HepG2 (cell line): ENCODE measurements around the gene C10orf143. TPM values are rescaled to one million over a fixed set of nuclear protein-coding genes. Genes with fewer than 3 reads are reported as not detected.

Experiments
- ARNT ChIP-seq: fragments of 450-650 bp; IDR thresholded peaks from 2 replicates; pipeline ENCODE4 v1.6.1; 2017
- CBX5 ChIP-seq: sonication (generic); formaldehyde crosslinking; IDR thresholded peaks from 2 replicates; pipeline ENCODE4 v1.4.0; 2020; ENCODE audit warnings: missing genetic modification reagents, borderline replicate concordance
- ELK4 ChIP-seq: sonication (generic); formaldehyde crosslinking; IDR thresholded peaks from 2 replicates; pipeline ENCODE4 v1.9.0; 2021; ENCODE audit warnings: missing genetic modification reagents, borderline replicate concordance
- HMGXB3 ChIP-seq: sonication (generic); formaldehyde crosslinking; IDR thresholded peaks from 2 replicates; pipeline ENCODE4 v1.4.0; 2020; ENCODE audit warnings: missing genetic modification reagents, borderline replicate concordance
- MXI1 ChIP-seq: IDR thresholded peaks from 3 replicates; pipeline ENCODE4 v1.6.1; 2012; ENCODE audit warnings: low read depth, low read length, inconsistent platforms, borderline replicate concordance
- NRL ChIP-seq: sonication (generic); formaldehyde crosslinking; IDR thresholded peaks from 2 replicates; pipeline ENCODE4 v1.5.0; 2020; ENCODE audit warnings: missing genetic modification reagents, mild to moderate bottlenecking, moderate library complexity, borderline replicate concordance
- ONECUT2 ChIP-seq: sonication (generic); formaldehyde crosslinking; IDR thresholded peaks from 2 replicates; pipeline ENCODE4 v1.4.0; 2020; ENCODE audit warnings: missing genetic modification reagents
- PHF5A ChIP-seq: IDR thresholded peaks from one replicate; pipeline ENCODE4 v1.6.1; 2018; ENCODE audit warnings: low read depth, missing genetic modification reagents; ENCODE audit not compliant: unreplicated experiment
- RFX1 ChIP-seq: fragments of 450-650 bp; IDR thresholded peaks from 2 replicates; pipeline ENCODE4 v1.6.1; 2017
- SMAD3 ChIP-seq: sonication (generic); formaldehyde crosslinking; IDR thresholded peaks from 2 replicates; pipeline ENCODE4 v1.4.0; 2020; ENCODE audit warnings: missing genetic modification reagents
- STAG1 ChIP-seq: sonication (generic); formaldehyde crosslinking; IDR thresholded peaks from 2 replicates; pipeline ENCODE4 v1.4.0; 2020; ENCODE audit warnings: missing genetic modification reagents
- ZNF570 ChIP-seq: sonication (generic); formaldehyde crosslinking; IDR thresholded peaks from 2 replicates; pipeline ENCODE4 v1.4.0; 2020; ENCODE audit warnings: mild to moderate bottlenecking, missing genetic modification reagents, borderline replicate concordance
- ZNF678 ChIP-seq: sonication (generic); formaldehyde crosslinking; IDR thresholded peaks from 2 replicates; pipeline ENCODE4 v1.4.0; 2020; ENCODE audit warnings: mild to moderate bottlenecking, missing genetic modification reagents
- ZNF775 ChIP-seq: sonication (generic); formaldehyde crosslinking; IDR thresholded peaks from 2 replicates; pipeline ENCODE4 v1.4.0; 2020; ENCODE audit warnings: missing genetic modification reagents, mild to moderate bottlenecking, moderate library complexity, borderline replicate concordance
- ZNF776 ChIP-seq: sonication (generic); formaldehyde crosslinking; IDR thresholded peaks from 2 replicates; pipeline ENCODE4 v1.4.0; 2020; ENCODE audit warnings: mild to moderate bottlenecking, missing genetic modification reagents
- ZNF841 ChIP-seq: sonication (generic); formaldehyde crosslinking; IDR thresholded peaks from 2 replicates; pipeline ENCODE4 v1.8.1; 2023; ENCODE audit warnings: missing genetic modification reagents, borderline replicate concordance
- ZNF879 ChIP-seq: sonication (generic); formaldehyde crosslinking; IDR thresholded peaks from 2 replicates; pipeline ENCODE4 v1.8.1; 2023; ENCODE audit warnings: missing genetic modification reagents
- ZSCAN5A ChIP-seq: sonication (generic); formaldehyde crosslinking; IDR thresholded peaks from 2 replicates; pipeline ENCODE4 v1.8.0; 2022; ENCODE audit warnings: mild to moderate bottlenecking, missing genetic modification reagents, borderline replicate concordance
- polyA plus RNA-seq, 8 experiments: library from polyadenylated mRNA; depleted of rRNA in 3 of 8; stranded (reverse) in 7 of 8; unstranded in 1 of 8; fragments of >200 nt; fragmentation: Illumina TruSeq in 4 of 8; extraction: Trizol in 4 of 8; gene quantifications; 2 replicates each; pipeline versions ENCODE4 v1.2.1 to v1.2.3, GENCODE V29; 2011 to 2016; ENCODE audit warnings: low read depth in 4 of 8, missing spikeins in 1 of 8, mixed read lengths in 1 of 8; ENCODE audit not compliant: insufficient read depth in 1 of 8
- total RNA-seq, 5 experiments: library from RNA; depleted of rRNA; stranded (reverse); fragments of >200 nt; fragmentation: Illumina TruSeq; extraction: Trizol; gene quantifications; 2 replicates each; pipeline ENCODE4 v1.2.3, GENCODE V29; 2016; ENCODE audit warnings: low read depth in 1 of 5

The C10orf143 gene
- total and polyA plus RNA-seq, 2 of the 13 experiments (the other 11 are each of a cell fraction or from before 2014, with no cell fraction given) = 0.21 to 0.91 TPM

- TF ChIP-seq HMGXB3 (CRISPR knock-in tag) (no peak), ZNF879 (CRISPR knock-in tag) (no peak), ZNF776 (no peak), ZNF841 (no peak), SMAD3 (CRISPR knock-in tag) (no peak; the same call in 1 of the 2 replicates), ELK4 (CRISPR knock-in tag) (peak; percentile 68; the same call in 1 of the 2 replicates), RFX1 (no peak), STAG1 (no peak), ZNF775 (CRISPR knock-in tag) (no peak), ARNT (no peak), ZNF678 (CRISPR knock-in tag) (peak; percentile 56; the same call in 1 of the 2 replicates), NRL (CRISPR knock-in tag) (peak; percentile 41; the same call in 1 of the 2 replicates), MXI1 (peak; percentile 74; the same call in 1 of the 3 replicates), CBX5 (CRISPR knock-in tag) (0 out of 2 replicates have a peak, but pooled peaks have one; percentile 38), ZNF570 (CRISPR knock-in tag) (no peak), PHF5A (CRISPR knock-in tag) (no peak), ZSCAN5A (CRISPR knock-in tag) (no peak), ONECUT2 (CRISPR knock-in tag) (no peak)
Measured at GRCh38 chr10:130136226-130137089, 25.8 kb upstream of the C10orf143 start, which contains the start of gene GLRX3 (continued).
